ENCODE measurements around the gene MBTPS2. TPM values are rescaled to one million over a fixed set of nuclear protein-coding genes. Genes with fewer than 3 reads are reported as not detected.

Gene MBTPS2
- total and polyA plus RNA-seq, 7 experiments from 2014 or later: 4.6 to 9.9 (median 7.0) TPM

Other genes starting within 250 kb of the MBTPS2 start
- gene KLHL34, start 181.3 kb upstream of the MBTPS2 start, total RNA-seq: 1 to 10 TPM in 3 of 5 experiments, under 1 TPM in 2; 0.41 to 5.3 (median 1.1) TPM
- gene KLHL34, start 181.3 kb upstream of the MBTPS2 start, polyA plus RNA-seq: 1 to 10 TPM; 3.5 to 5.1 TPM
- not detected for gene SMPX, start 81.5 kb upstream of the MBTPS2 start, total RNA-seq
- gene SMPX, start 81.5 kb upstream of the MBTPS2 start, polyA plus RNA-seq: not detected
- 1 to 10 TPM in 4 of 5 experiments, under 1 TPM in 1; 0.66 to 2.7 (median 1.4) TPM for gene YY2, start 16.4 kb downstream of the MBTPS2 start, total RNA-seq
- under 1 TPM; 0.66 to 0.79 TPM for gene YY2, start 16.4 kb downstream of the MBTPS2 start, polyA plus RNA-seq
- gene SMS, start 101.1 kb downstream of the MBTPS2 start, total RNA-seq: 10 to 100 TPM; 14.7 to 57.4 (median 20.4) TPM
- 10 to 100 TPM; 33.6 to 35.9 TPM for gene SMS, start 101.1 kb downstream of the MBTPS2 start, polyA plus RNA-seq
- gene PHEX, start 192.7 kb downstream of the MBTPS2 start, total RNA-seq: under 1 TPM; 0.08 to 0.32 (median 0.12) TPM
- not detected for gene PHEX, start 192.7 kb downstream of the MBTPS2 start, polyA plus RNA-seq

Measured in naive thymus-derived CD4-positive, alpha-beta T cell (primary cell).